Astrocyte of the hippocampus (primary cell): Measurements from ENCODE around the gene TMEM129.
A peak's percentile ranks its signal among the peaks of the same experiment; 100 is the strongest.

ENCODE experiments used
- DNase-seq: peaks from one replicate; pipeline ENCODE4 v3.0.0; 2011; ENCODE audit warnings: low read depth, low spot score

The TMEM129 gene

GRCh38 chr4:1721003-1721665 is at the start of gene TMEM129, which contains the start of gene TACC3:
Gene TMEM129 (minus strand): TSS chr4:1721323. CDS start chr4:1720837, 486 bp downstream.
Gene TACC3 (plus strand): TSS chr4:1721521. CDS start chr4:1723422, 1,901 bp downstream.
- peak; percentile 96 for DNase-seq

- no peak for DNase-seq
Observed at GRCh38 chr4:1770791-1771231, 49.7 kb upstream of the TMEM129 start.

- peak; percentile 37 for DNase-seq
Observed at GRCh38 chr4:1770245-1770644, 49.1 kb upstream of the TMEM129 start.

- DNase-seq, result no peak
Observed at GRCh38 chr4:1769692-1770091, 48.6 kb upstream of the TMEM129 start.

GRCh38 chr4:1768367-1769034 is 47.4 kb upstream of the TMEM129 start:
- DNase-seq, result no peak

GRCh38 chr4:1767770-1768366 is 46.7 kb upstream of the TMEM129 start:
- peak; percentile 69 for DNase-seq

- peak; percentile 49 for DNase-seq
Observed at GRCh38 chr4:1767061-1767769, 46.1 kb upstream of the TMEM129 start.

- peak; percentile 50 for DNase-seq
Observed at GRCh38 chr4:1766106-1767060, 45.3 kb upstream of the TMEM129 start.

GRCh38 chr4:1765409-1766072 is 44.4 kb upstream of the TMEM129 start:
- no peak for DNase-seq

GRCh38 chr4:1764670-1765069 is 43.5 kb upstream of the TMEM129 start:
- no peak for DNase-seq

- peak; percentile 80 for DNase-seq
Observed at GRCh38 chr4:1763550-1764080, 42.5 kb upstream of the TMEM129 start.

- DNase-seq, result no peak
Observed at GRCh38 chr4:1763070-1763549, 42.0 kb upstream of the TMEM129 start.

- DNase-seq, result no peak
Observed at GRCh38 chr4:1762264-1763010, 41.3 kb upstream of the TMEM129 start.

GRCh38 chr4:1761130-1761689 is 40.1 kb upstream of the TMEM129 start:
- no peak for DNase-seq

- DNase-seq, result peak; percentile 37
Observed at GRCh38 chr4:1760521-1761071, 39.5 kb upstream of the TMEM129 start.

GRCh38 chr4:1759818-1760223 is 38.7 kb upstream of the TMEM129 start:
- DNase-seq, result no peak

- no peak for DNase-seq
Observed at GRCh38 chr4:1759170-1759817, 38.2 kb upstream of the TMEM129 start.
